ENCODE measurements around the gene C11orf68. TPM values are rescaled to one million over a fixed set of nuclear protein-coding genes. Genes with fewer than 3 reads are reported as not detected.

Gene C11orf68
- total and polyA plus RNA-seq, 10 of the 15 experiments (the other 5 are each of a cell fraction or from before 2014, with no cell fraction given) = 3.0 to 25.4 (median 16.7) TPM

- TF ChIP-seq ELK1 (IDR thresholded peaks at IDR 0.05; ENCODE audit: low read depth, low read length) (peak; percentile 77; the same call in 1 of the 2 replicates), CREB1 (IDR thresholded peaks at IDR 0.05; ENCODE audit: low read depth) (peak; percentile 88), HCFC1 (IDR thresholded peaks at IDR 0.05; ENCODE audit: low read length) (peak; percentile 69), CEBPZ (IDR thresholded peaks at IDR 0.05; ENCODE audit: low read depth, low read length) (peak; percentile 64; the same call in 1 of the 2 replicates), EED (IDR thresholded peaks at IDR 0.05; ENCODE audit: low read depth) (peak; percentile 71), HSF1 (IDR thresholded peaks at IDR 0.05; ENCODE audit: low read depth, low read length) (peak; percentile 65), PBX3 (IDR thresholded peaks at IDR 0.05; ENCODE audit: insufficient replicate concordance, low read depth, low read length) (peak; percentile 82), SIX5 (IDR thresholded peaks at IDR 0.05; ENCODE audit: low read depth, low read length, severe bottlenecking) (peak; percentile 36), PAX5 (IDR thresholded peaks at IDR 0.05; ENCODE audit: borderline replicate concordance, low read depth, low read length) (peak; percentile 61; the same call in 1 of the 2 replicates), RAD21 (IDR thresholded peaks at IDR 0.05; ENCODE audit: insufficient read depth, low read depth, low read length) (no peak)
Observed at GRCh38 chr11:65919141-65919572, 295 bp upstream of the C11orf68 start, which contains the start of gene DRAP1 (continued).

Measured in GM12878 (cell line).